HG02970 (cell line): ENCODE results near the gene ROR1.

ENCODE experiments used
- ATAC-seq: cut with Tn5 transposase; IDR thresholded peaks from one replicate; pipeline ENCODE4 v1.9.1; 2021; ENCODE audit warnings: mild to moderate bottlenecking, moderate library complexity, moderate number of reproducible peaks; ENCODE audit not compliant: unreplicated experiment, low FRiP score

Gene ROR1

DNA sequence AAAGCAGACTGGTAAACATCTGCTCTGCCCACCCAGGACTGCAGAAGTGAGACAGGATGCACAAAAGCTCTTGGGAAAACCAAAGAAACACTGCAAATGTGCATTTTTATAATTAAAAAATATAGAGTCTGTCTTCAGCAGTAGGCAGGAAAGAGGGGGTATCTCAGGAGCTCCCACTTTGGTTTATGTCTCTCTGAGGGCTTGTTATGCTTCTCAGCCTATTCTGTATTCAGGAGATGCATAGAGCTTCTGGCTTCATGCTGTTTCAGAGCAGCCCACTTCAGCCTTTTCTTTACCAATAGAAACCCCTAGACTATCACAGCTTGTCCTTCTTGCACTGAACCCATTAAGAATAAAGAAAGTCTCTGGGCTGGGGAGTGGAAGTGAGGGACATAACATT is 148.0 kb downstream of the ROR1 start:
- no peak for ATAC-seq

DNA sequence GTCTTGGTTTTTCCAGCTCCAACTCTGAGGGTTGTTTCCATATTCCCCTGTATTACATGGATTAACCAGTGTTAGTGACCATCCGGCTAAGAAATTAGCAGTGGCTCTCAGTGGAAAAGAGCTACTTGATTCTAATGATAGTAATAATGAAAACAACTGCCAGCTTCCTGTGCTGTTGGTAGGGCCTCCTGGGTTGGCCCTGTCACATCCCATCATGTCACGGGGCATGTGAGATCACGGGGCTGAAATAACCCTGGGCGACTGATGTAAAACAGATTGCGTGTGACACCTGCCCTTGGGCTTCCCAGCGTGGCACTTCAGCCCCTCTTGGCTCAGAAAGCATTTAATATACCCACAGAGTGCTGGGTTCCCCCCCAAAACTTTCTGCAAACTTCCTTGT is 149.0 kb downstream of the ROR1 start:
- ATAC-seq: no peak

DNA sequence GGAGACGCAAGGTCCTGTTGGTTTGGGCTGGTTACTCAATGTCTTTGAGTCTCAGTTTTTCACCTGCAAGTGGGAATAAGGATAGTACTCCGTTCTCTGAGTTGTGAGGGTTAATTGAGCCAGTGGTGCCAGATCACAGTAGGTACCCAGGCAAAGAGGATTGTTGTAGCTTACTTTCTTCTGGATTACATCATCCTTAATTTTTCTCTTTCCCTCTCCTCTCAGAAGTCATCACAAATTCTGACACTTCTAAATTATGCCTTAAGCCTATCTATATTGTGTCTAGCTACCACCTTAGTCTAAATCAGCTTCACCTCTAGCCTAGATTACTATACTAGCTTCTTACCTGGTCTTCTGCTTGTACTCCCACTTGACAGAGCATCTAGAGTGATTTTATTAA is 149.5 kb downstream of the ROR1 start:
- ATAC-seq: no peak

DNA sequence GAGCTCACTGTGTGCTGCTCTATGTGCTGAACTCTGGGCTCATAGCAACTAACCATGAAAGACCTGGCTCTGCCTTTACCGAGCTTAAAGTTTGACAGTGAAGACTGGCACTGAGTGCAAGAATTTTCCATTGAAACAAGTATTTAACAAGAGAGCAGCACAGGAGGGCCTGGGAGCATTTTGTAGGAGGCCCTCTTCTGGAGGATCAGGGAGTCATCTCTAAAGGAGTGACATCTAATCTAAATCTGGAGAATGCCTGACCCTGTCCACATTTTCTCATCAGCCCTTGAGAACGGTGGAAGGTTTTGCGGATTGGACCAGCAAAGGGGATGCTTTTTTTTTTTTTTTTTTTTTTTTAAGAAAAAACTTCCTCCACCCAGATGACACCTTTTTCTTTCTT is 150.8 kb downstream of the ROR1 start:
- ATAC-seq: no peak

DNA sequence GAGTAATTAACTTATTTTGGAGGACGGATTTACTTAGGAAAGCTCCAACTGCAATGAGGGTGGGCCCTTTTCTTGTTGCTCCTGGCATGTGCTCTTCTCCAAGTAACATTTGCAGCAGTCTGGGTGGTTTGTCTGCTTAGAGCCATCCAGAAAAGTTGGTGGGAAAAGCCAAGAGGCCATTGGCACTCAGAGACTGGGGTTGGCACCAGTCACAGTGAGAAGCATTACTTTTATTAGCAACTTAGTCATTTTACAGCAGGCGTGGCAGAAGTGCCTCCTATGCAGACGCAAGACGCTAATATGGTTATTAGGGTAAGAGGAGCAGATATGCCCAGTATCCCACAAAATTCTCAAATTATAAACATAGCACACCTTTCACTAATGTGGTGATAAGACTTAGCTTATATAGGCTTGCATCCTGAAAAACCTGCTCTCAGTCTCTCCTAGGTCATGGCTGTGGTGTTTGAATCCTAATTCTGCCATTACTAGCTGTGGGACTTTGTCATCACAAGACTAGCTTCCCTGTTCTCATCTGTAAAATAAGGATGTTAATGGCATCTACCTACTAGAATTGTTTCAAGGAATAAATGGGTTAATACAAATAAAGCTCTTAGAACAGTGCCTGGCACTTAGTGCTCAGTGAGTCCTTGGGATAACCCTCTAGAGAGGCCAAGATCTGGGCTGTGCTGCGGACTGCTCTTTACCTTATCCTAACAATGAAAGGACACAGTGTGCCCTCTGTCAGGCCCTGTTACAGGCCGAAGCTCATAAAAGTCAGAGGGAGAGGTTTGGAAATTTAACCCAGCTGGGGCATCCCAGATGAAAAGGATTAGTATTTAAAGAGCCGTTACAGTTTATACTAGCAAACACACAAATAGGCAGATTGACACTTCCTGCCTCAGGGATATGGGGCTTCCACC is 154.6 kb downstream of the ROR1 start:
- ATAC-seq: no peak

DNA sequence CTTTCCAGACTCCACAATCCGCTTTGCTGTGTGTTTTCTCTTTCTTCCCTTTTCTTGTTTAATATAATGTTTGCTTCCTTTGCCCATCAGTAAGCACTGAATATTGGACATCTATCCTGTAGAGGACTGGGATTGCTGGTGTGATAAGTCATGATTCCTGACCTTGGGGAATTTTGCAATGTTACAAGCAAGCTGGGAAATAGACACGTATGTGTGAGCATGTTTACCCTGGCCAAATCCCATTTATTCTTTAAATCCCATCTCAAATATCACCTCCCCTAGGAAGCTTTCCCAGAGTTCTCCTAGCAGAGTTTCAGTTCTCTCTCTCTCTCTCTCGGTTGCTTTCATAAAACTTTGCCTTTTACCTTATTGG is 155.3 kb downstream of the ROR1 start:
- ATAC-seq: no peak

DNA sequence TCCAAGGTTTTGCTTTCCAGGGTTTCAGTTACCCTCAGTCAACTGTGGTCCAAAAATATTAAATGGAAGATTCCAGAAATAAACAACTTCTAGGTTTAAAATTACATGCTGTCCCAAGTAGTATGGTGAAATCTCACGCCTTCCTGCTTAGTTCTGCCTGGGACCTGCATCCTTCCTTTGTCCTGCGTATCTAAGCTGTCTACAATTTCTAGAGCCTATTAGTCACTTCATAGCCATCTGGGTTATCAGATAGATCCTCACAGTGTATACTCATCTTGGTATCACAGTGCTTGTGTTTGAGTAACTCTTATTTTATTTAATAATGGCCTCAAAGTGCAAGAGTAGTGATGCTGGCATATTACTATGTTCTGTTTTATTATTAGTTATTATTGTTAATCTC is 157.7 kb downstream of the ROR1 start:
- ATAC-seq: no peak

DNA sequence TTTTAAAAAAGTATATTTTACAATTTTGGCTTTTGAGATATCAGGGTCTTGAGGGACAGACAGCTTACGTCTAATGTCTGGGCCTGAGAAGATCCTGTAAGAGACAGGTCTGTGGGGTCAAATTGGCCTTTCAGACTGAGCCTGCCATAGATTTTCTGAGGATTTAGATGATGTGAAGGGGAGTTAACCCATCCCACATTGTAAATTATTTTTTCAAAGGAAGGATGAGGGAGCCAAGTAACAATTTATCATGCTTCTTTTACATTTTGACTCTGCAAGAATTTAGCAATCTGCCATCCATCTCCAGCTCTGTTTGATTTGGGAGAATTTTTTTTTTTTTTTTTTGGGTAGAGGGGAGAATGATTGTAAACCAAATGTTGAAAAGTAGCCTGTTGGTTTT is 160.9 kb downstream of the ROR1 start:
- no peak for ATAC-seq

DNA sequence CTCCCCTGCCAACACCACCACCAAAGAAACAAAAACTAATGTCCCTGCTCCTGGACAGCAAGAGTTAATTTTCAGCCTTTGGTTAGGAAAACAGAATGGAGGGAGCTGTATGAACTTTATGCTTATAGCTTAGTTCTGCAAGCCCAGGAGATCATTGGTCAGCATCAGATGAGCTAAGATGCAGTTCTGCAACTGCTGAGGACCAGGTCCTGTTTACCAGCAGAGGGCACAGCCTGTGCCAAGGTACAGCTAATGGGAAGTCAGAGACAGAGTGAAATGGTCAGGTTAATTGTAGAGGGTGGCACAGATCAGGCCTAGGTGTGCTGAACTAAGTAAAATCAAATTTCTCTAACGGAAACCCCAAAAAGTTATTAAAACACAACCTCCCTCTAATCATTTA is 161.3 kb downstream of the ROR1 start:
- no peak for ATAC-seq

DNA sequence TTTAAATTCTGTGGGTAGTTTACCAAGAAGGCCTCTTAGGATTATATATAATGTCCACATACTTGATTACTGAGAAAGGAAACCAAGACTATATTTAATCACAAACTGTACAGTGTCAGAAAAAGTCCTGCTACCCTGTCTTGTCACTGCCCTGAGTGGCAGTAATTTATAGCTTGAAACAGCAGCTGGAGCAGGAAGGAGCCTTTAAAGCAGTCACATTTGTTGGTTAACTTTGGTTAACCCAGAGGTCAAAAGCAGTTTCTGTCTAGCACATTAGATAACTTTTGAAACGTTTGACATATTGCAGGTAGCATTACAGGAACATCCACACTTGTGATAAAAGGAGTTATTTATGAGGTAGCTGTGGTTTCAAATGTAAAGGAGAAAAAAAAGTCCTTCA is 161.7 kb downstream of the ROR1 start:
- ATAC-seq: peak; percentile 71

DNA sequence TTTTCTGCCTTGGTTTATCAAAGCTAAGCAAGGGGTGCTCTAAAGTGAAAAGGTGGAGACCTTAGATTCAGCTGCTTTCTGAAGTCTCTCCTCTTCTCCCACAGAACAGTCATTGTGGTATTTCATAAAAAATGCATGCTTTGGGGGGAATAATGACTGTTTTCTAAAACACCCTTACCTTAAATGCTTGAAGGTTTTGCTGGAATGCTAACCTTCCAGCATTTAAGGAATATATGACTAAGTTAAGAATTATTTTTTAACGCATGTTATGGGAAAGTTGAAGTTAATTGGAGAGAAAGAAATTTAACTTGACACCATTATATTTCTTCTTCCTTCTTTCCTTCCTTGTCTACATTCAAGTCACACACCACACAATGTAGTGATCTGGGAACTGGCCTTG is 162.5 kb downstream of the ROR1 start:
- no peak for ATAC-seq

DNA sequence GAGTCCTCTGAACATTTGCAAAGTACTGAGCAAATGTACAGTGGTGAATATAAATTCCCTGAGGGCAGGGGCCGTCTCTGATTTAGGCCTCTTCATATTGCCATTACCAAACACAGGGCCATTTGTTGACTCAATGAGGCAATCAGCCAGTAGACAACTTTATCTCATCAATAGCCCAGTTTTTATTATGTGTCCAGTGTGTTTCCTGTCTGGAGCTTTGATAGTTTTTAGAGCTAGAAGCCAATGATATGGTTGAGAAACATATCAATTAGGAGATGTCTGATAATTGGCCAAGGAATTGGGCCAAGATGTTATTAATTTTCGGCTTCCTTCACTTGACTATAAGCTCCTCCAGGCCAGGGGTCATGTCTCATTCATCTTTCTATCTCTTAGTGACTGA is 163.0 kb downstream of the ROR1 start:
- no peak for ATAC-seq

DNA sequence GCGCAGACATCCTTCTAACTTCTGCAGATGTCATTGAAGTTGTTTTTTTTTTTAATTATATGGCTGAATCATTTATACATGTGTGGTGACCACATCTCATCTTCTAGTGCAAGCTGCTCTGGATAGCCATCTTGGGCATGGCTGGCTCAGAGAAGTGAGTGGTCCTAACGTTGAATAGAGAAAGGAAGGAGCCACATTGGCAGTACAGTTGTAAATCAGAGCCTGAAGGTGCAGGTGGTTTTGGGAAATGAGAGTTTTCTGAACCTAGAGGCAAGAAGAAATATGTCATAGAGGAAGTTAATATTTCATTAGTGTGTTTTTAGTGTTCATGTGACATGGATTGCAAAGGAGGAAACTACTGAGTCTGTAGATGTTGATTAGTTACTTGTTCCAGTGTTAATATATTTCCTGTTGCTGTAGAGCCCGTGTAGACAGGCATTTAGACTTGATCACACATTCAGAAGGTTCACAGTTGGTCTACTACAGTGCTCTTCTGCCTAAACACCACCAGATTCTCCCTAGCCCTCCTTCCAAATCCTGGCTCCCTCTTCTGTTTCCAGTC is 163.7 kb downstream of the ROR1 start:
- no peak for ATAC-seq

DNA sequence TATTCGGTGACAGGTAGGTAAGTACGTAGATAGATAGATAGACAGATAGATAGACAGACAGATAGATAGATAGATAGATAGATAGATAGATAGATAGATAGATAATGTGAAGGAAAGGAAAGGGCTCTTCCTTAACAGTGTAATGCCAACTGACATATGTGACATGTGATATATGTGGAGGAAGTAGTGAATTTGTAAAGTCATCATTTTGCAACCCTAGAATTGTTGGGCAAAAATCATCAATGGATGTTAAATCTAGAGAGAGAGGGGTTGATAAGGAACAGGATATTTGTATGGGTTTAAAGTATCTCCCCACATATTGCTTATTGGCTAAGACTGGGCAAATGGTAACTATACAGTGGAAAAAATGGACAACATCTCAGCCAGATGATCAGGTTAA is 166.6 kb downstream of the ROR1 start:
- ATAC-seq: no peak

DNA sequence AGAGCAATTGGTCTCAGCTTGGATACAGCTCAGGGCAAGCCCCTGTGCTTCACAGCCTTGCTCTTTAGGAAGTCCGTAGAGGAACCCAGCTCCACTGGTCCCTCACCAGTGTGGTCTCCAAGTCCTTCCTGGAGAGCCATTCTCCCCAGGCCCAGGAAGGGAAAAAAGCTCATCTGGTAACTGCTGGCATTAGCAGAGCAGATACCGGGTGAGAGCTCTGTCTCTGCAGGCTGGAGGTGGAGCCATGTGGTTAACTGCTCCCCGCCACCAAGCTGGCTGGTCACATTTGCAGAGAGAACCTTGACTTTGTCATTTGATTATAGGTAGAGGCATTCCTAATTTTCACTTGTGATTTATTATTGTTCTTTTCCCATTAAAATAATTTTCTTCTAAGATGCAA is 169.6 kb downstream of the ROR1 start:
- ATAC-seq: no peak

DNA sequence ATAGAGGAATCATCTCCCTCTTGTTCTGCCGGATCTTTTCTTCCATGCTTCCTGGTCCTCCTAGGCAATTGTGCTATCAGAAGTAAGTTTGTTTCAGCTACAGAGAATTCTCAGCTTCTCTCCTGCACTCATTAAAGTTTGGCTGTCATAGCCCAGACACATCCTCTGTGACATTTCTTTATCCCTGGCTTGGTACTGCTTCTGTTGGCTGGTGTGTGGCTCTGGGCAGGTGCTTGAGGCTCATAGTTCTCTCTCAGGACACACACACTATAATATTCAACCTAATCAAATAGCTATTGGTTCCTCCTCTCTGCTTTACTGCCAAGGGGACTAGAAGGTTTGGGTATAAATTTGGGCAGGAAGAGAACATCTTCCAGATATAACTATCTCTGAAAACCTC is 172.1 kb downstream of the ROR1 start:
- no peak for ATAC-seq

DNA sequence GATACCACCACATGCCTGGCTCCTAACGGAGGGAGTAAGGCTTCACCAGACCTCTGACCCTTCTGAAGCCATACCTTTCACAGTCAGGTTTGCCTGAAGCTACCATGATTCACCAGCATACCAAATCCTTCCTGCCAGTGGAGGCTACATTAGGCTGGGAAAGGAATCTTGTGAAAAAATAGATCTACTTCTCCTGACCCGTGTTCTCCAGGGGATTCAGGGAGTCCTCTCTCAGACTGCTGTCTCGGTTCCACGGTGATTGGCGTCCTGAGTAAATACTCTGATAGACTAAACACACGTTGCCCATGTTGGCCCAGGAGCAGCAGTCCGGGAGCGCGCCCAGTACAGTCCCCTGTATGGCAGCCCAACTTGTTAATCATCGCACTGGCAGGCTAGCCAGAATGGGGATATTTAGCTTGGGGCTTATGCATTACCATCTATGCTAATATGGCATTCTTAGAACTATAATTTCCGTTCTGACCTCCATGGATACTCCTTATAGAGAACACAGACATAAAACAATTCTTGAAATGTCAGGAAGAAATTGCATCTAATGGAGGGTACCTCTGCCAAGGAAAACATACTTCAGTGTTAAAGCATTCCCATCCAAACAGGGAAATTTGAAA is 173.2 kb downstream of the ROR1 start:
- no peak for ATAC-seq

DNA sequence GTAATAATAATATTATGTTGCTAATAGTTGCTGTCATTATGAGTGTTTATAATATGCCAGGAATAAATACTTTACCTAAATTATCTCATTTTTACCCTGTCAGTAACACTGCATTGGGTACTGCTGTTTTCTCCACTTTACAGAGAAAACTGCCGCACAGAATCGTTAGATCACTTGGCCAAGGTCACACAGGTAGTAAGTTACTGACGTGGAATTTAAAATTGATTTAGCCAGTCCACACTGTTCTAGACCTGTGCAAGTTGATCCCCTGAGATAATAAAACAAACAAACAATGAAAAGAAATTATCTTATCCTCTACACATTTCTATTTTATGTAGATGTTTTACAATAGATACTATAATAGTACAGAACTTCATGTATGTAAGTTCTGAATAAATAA is 174.1 kb downstream of the ROR1 start:
- no peak for ATAC-seq

DNA sequence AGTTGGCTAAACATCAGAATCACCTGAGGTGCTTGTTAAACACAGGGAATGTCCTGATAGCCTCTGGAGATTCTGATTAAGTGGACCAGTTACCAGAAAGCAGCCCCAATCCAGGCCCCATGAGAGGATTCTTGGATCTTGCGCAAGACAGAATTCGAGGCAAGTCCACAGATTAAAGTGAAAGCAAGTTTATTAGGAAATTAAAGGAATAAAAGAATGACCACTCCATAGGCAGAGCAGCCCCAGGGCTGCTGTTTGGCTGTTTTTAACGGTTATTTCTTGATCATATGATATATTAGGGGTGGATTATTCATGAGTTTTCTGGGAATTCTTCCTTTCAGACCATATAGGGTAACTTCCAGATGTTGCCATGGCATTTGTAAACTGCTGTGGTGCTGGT is 176.2 kb downstream of the ROR1 start:
- ATAC-seq: no peak

DNA sequence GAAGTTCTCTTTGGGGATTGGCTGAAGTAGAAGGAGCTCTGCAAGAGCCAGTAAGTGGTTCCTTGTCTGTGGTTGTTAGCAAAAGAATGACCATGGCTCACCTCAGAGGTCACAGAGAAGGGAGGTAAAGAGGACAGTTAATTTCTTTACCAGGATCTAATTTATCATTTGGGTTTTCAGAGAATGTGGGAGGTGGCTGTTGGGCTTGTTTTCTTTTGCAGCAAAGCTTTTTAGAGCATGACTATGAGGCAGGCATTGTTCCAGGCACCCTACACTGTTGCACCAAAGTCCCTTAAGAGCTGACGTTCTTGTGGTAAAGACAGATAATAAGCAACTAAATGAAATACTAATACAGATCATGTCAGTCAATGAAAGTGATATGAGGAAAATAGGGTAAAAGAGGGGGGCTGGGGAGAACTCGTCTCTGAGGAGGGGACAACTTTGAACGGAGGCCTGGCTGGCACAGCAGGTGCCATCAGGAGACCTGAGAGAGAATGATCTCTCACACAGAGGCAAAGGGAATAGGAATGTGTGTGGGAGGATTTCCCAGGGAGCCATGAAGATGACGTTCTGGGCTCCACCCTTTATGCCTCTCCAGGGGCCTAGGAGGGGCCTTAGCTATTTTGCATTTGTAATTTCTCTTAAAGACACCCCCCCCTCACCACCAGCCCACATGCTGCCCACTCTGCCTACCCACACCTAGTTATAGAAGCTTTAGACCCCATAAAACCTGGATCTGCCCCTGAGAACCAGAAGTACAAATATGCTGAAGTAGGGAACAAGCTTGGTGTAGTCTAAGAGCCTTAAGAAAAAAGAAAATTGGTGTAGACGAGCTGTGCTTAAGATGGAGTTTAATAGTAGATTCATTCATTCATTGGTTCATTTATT is 177.5 kb downstream of the ROR1 start:
- no peak for ATAC-seq

DNA sequence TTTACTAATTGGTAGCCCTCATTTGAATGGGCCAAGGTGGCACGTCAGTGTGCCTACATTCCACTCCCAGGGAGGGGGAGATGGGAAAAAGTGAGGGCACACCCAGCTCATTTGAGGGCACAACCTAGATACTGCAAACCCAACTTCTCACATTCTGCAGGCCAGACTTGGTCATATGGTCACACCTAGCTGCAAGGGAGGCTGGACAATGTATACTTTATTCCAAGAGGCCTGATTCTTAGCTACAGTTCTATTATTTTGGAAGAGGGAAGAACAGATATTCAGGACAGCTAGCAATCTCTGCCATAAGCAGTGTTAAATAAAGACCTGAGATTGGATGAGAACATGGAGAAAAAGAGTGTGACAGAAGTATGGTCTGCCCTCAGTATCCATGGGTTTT is 180.4 kb downstream of the ROR1 start:
- ATAC-seq: no peak
